GM18502 (cell line): ENCODE data around the gene STAT5A.
"Not testable (repeated sequence)": the region's sequence is repeated elsewhere in the genome, so short reads cannot be mapped to it uniquely, and the experiment has no call there.

Experiments used
- ATAC-seq: cut with Tn5 transposase; IDR thresholded peaks from one replicate; pipeline ENCODE4 v1.9.1; 2021; ENCODE audit warnings: mild to moderate bottlenecking; ENCODE audit not compliant: unreplicated experiment, poor library complexity

Gene STAT5A

DNA sequence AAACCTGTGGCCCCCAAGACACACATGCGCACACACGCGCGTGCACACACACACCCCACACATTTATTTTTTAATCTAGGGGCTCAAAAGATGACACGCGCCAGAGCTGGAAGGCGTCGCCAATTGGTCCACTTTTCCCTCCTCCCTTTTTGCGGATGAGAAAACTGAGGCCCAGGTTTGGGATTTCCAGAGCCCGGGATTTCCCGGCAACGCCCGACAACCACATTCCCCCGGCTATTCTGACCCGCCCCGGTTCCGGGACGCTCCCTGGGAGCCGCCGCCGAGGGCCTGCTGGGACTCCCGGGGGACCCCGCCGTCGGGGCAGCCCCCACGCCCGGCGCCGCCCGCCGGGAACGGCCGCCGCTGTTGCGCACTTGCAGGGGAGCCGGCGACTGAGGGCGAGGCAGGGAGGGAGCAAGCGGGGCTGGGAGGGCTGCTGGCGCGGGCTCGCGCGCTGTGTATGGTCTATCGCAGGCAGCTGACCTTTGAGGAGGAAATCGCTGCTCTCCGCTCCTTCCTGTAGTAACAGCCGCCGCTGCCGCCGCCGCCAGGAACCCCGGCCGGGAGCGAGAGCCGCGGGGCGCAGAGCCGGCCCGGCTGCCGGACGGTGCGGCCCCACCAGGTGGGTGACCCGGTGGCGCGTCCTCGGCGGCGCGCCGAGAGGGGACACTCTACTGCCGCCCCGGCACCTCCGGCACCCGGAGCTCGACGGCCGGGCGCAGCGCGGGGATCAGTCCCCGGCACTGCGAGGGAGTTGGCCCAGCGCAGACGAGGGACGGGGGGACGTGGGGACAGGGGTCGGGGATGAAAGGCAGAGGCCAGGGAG, at the start of gene STAT5A:
Gene STAT5A, plus strand, starts transcription at position 522 of the 826 bp plus-strand sequence. CDS start 914 bp downstream, outside the sequence.
- peak; percentile 54 for ATAC-seq

- not testable (repeated sequence) for ATAC-seq
These were observed 48.7 kb upstream of the STAT5A start for GRCh38 chr17:42239576-42239975.

GRCh38 chr17:42240201-42240600, 48.1 kb upstream of the STAT5A start:
- ATAC-seq, result no peak

- not testable (repeated sequence) for ATAC-seq
These were observed 47.4 kb upstream of the STAT5A start for GRCh38 chr17:42240863-42241262.

DNA sequence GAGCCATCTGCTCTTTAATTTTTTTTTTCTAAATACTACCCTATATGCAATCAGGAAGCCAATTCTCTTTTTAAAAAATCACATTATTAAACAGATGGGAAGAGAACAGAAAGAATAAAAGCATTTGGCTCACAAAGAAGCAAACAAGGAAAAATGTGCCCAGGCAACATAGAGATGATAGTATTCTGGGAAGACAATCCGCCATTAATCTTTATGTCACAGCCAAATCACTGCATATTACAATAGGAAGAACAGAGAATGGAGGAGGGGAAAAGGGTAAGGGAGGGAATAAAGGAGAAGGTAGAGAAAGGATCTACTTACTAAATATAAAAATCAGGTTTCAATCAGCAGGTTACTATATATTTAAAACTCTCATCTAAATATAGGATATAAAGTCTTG, 46.4 kb upstream of the STAT5A start:
- no peak for ATAC-seq

GRCh38 chr17:42243493-42243982, 44.8 kb upstream of the STAT5A start:
- no peak for ATAC-seq

GRCh38 chr17:42244116-42244515, 44.2 kb upstream of the STAT5A start:
- ATAC-seq, result not testable (repeated sequence)

DNA sequence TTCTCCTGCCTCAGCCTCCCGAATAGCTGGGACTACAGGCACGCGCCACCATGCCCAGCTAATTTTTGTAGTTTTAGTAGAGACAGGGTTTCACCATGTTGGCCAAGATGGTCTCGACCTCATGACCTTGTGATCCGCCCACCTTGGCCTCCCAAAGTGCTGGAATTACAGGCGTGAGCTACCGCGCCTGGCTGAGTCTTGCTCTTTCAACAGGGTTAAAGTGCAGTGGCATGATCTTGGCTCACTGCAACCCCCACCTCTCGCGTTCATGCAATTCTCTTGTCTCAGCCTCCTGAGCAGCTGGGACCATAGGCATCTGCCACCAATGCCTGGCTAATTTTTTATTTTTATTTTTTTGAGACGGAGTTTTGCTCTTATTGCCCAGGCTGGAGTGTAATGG, 43.1 kb upstream of the STAT5A start:
- ATAC-seq, result not testable (repeated sequence)

GRCh38 chr17:42246515-42246914, 41.8 kb upstream of the STAT5A start:
- no peak for ATAC-seq

DNA sequence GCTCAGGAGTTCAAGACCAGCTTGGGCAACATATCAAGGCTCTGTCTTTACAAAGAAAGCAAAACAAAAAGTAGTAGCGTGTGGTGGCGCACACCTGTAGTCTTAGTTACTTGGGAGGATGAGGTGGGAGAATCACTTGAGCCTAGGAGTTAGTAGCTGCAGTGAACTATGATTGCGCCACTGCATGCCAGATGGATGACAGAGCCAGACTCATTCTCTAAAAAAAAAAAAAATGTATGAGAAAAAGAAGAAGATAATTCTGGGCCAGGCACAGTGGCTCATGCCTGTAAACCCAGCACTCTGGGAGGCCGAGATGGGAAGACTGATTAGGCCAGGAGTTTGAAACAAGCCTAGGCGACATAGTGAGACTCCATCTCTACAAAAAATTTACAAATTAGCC, 40.6 kb upstream of the STAT5A start:
- no peak for ATAC-seq

- peak; percentile 64 for ATAC-seq
These were observed 39.7 kb upstream of the STAT5A start for GRCh38 chr17:42248351-42249179.

DNA sequence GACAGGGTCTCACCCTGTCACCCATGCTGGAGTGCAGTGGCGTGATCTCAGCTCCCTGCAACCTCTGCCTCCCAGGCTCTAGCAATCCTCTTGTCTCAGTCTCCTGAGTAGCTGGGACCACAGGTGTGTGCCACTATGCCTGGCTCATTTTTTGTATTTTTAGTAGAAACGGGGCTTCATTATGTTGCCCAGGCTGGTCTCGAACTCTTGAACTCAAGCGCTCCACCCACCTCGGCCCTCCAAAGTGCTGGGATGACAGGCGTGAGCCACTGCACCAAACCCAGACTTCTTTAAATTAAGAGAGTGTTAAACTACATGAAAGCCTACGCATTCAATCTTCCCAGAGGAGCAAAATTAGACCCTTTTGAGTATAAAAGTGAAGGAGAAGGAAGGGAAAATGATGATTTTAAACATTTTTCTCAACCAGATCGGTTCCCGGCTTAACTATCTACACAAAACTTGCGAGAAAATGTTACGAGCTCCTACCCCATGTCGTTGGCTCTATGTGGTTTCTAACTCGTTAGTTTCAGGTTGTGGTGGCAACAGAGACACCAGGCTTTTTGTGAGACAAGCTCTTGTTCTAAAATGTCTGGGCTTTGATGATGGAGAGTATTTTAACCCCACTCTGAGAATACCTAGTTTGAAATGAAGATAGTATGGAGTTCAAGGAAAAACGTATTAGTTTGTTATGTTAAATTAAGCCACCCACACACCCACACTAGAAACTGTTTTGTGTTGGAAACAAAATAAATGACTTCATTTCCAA, 38.4 kb upstream of the STAT5A start:
- ATAC-seq, result no peak

- ATAC-seq, result no peak
These were observed 37.2 kb upstream of the STAT5A start for GRCh38 chr17:42251115-42251514.

DNA sequence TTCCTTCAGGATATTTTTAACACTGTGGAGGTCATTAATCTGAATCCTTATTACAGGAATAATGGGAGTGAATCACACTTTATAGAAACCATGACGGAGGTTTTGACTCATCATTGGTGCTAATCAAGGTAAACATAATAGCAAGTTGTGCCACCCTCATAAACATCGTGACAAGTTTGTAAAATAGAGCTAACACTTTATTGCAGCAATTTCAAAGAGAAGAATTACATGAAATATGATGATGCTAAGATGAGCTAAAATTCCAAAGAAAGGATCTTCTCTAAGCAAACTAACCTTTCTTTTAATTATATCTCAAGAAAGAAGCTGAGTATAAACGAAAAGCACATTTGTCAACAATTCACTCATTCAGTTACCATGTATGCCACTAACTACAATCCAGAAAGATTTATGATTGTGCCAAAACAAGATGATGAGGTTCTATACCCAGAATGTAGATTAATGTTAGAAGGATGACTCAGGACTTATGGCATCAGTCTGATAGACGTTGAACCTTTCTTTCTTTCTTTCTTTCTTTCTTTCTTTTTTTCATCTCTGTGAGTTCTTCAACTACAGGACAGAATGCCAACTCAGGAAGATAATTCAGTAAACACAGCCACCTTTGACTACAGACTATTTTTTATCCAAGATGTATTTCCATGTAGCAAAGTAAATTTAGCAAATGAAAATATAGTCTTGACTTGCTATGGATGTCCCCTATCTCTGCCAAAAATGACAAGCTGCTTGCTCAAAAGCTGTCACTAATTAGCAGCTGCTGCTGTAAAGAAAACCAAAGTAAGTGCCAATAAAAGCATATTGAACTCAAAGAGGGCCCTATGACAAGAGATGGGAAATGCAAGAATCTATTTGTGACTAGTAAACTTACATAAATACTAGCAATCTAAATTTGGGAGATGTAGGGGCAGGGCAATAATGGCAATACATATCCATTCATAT, 35.4 kb upstream of the STAT5A start:
- ATAC-seq, result no peak

GRCh38 chr17:42253578-42253977, 34.7 kb upstream of the STAT5A start:
- ATAC-seq, result no peak

DNA sequence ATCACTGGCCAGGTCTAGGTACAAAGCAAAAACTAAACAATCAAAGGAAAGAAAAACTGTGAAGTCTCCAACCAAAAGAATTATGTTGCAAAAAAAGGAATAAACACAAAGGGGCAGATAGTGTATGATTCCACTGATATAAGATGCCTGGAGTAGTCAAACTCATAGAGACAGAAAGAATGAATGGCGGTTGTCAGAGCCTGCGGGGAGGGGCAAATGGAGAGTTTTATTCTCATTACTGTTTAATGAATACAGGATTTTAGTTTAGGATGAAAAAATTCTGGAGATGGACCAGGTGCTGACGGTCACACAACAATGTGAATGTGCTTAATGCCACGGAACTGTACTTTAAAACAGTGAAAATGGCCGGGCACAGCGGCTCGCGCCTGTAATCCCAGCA, 32.9 kb upstream of the STAT5A start:
- no peak for ATAC-seq

GRCh38 chr17:42260318-42260717, 28.0 kb upstream of the STAT5A start:
- no peak for ATAC-seq

DNA sequence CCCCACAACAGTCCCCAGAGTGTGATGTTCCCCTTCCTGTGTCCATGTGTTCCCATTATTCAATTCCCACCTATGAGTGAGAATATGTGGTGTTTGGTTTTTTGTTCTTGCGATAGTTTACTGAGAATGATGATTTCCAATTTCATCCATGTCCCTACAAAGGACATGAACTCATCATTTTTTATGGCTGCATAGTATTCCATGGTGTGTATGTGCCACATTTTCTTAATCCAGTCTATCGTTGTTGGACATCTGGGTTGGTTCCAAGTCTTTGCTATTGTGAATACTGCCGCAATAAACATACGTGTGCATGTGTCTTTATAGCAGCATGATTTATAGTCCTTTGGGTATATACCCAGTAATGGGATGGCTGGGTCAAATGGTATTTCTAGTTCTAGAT, 23.9 kb upstream of the STAT5A start:
- not testable (repeated sequence) for ATAC-seq

- ATAC-seq, result no peak
These were observed 21.8 kb upstream of the STAT5A start for GRCh38 chr17:42266462-42266861.
